Activated CD4-positive, alpha-beta T cell treated with anti-CD3 and anti-CD28 coated beads, Interleukin-2, amount 10 ng/mL, durations not matched to agents 24 days and 14 days (primary cell): ENCODE results near the gene RIPOR2. TPM values are rescaled to one million over a fixed set of nuclear protein-coding genes. Genes with fewer than 3 reads are reported as not detected.

ENCODE experiments used
- DNase-seq: peaks from one replicate; pipeline ENCODE4 v3.0.0; 2022
- H3K27ac Mint-ChIP-seq: one replicate; pipeline ENCODE4 v1.8.0; 2022; ENCODE audit warnings: mild to moderate bottlenecking, mixed read lengths
- H3K27me3 Mint-ChIP-seq: one replicate; pipeline ENCODE4 v1.8.0; 2022; ENCODE audit warnings: mixed read lengths
- H3K36me3 Mint-ChIP-seq: one replicate; pipeline ENCODE4 v1.8.0; 2022; ENCODE audit warnings: low read depth, mild to moderate bottlenecking, mixed read lengths
- H3K4me1 Mint-ChIP-seq: one replicate; pipeline ENCODE4 v1.8.0; 2021; ENCODE audit warnings: mixed read lengths
- H3K4me3 Mint-ChIP-seq: one replicate; pipeline ENCODE4 v1.8.0; 2022; ENCODE audit warnings: mild to moderate bottlenecking, moderate library complexity, mixed read lengths
- H3K9me3 Mint-ChIP-seq: one replicate; pipeline ENCODE4 v1.8.0; 2021; ENCODE audit warnings: mixed read lengths
- intact Hi-C: fragments of 100-400 bp; cut with micrococcal nuclease; formaldehyde crosslinking; loops from one replicate; pipeline ENCODE4 v1.15.1; 2023
- total RNA-seq: library from RNA; stranded (reverse); gene quantifications from 2 replicates; pipeline ENCODE4 v1.2.3, GENCODE V29; 2022

RIPOR2 gene
- total RNA-seq, 1 donor from 2014 or later = 25.3 TPM

DNA sequence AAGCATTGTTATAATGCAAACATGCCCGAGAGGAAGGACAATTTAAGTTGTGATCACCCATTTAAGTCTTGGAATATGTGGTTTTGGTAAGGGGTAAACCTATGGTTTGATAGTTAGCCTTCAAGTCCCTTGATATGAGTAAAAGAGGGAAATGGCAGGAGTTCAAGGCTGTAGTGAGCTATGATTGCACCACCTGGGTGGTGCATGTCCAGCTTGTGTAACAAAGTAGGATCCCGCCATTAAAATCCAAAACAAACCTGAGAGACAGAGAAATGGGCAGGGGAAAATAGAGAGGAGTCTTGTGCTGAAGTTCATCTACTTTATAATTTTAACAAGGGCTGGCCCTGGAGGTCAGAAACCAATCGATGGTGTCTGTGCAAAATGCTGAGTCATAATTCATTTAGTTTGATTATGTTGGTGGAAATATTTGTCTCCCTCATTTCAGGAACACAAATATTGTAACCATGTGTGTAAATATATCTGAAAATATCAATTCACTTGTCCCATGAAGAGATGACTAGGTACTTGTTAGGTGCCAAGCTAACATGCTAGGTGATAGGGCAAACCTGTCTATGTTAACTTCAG is 113.8 kb downstream of the RIPOR2 start:
- H3K4me3 Mint-ChIP-seq = no peak overlapping the region
- intact Hi-C loops = no loop called here
- H3K9me3 Mint-ChIP-seq = no peaks in the 10 kb centered on the region
- peak overlapping the region; percentile 9 for H3K27ac Mint-ChIP-seq
- no peak for DNase-seq
- H3K36me3 Mint-ChIP-seq = peaks cover 56% of the 10 kb centered on the region
- H3K27me3 Mint-ChIP-seq = no peaks in the 10 kb centered on the region
- peaks cover 1% of the 10 kb centered on the region for H3K4me1 Mint-ChIP-seq

DNA sequence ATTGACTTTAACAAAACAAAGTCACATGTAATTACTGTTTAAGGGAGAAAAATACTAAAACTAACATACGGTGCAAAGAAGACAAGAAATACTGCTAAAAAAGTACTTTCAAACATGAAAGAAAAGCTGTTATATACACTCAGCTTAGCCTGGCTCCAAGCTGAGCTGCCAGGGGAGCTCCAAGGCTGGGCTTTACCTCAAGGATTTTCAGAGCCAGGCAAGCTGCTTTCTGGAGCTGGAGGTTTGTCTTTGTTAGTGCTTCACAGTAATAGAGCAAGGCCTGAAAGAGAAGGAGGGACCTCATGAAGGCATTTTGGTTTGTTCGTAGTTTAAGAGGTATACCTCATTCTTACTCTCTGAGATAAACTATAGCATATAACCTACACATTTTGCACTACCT is 117.4 kb downstream of the RIPOR2 start:
- no peak for DNase-seq
- Mint-ChIP-seq H3K36me3 (peaks cover 33% of the 10 kb centered on the region), H3K27ac (no peak overlapping the region), H3K4me1 (peaks cover 1% of the 10 kb centered on the region), H3K27me3 (no peaks in the 10 kb centered on the region), H3K4me3 (no peak overlapping the region), H3K9me3 (no peaks in the 10 kb centered on the region)
- intact Hi-C loops = no loop called here

DNA sequence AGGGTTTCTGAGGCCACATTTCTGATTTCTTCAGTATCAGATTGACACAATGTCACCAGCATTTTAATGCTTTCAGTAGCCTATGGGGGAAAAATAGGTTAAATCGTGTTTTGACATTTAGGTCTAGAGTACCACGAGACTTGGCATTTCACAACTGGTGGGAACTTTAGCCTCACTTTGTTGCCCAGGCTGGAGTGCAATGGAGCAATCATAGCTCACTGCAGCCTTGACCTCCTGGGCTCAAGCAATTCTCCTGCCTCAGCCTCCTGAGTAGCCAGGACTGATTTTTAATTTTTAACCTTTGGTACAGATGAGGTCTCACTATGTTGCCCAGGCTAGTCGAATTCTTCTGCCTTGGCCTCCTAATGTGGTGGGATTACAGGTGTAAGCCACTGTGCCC is 126.0 kb downstream of the RIPOR2 start:
- Mint-ChIP-seq H3K4me3 (no peak overlapping the region), H3K4me1 (no peaks in the 10 kb centered on the region), H3K27ac (no peak overlapping the region), H3K9me3 (no peaks in the 10 kb centered on the region), H3K27me3 (no peaks in the 10 kb centered on the region), H3K36me3 (peaks cover 30% of the 10 kb centered on the region)
- intact Hi-C loops = no loop called here
- no peak for DNase-seq

DNA sequence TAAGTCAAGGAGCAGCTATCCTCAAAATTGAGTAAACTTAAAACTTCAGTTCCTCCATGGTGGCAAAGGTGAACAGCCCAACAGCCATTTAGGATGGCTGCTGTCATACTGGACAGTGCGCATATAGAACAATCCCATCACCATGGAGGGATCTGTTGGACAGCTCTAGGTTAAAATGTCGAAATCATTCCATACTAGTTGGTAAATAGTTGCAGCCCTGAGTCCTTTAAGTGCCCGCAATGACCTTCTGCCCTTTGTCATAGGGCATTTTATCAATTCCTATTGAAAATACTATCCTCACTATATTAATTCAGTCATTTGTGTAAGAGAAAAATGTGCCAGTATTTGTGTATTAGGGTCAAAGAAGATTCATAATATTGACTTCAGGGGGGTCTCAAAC is 128.2 kb downstream of the RIPOR2 start:
- Mint-ChIP-seq H3K27ac (no peak overlapping the region), H3K36me3 (peaks cover 37% of the 10 kb centered on the region), H3K27me3 (no peaks in the 10 kb centered on the region), H3K9me3 (no peaks in the 10 kb centered on the region), H3K4me1 (no peaks in the 10 kb centered on the region), H3K4me3 (no peak overlapping the region)
- no peak for DNase-seq
- intact Hi-C loops = no loop called here

DNA sequence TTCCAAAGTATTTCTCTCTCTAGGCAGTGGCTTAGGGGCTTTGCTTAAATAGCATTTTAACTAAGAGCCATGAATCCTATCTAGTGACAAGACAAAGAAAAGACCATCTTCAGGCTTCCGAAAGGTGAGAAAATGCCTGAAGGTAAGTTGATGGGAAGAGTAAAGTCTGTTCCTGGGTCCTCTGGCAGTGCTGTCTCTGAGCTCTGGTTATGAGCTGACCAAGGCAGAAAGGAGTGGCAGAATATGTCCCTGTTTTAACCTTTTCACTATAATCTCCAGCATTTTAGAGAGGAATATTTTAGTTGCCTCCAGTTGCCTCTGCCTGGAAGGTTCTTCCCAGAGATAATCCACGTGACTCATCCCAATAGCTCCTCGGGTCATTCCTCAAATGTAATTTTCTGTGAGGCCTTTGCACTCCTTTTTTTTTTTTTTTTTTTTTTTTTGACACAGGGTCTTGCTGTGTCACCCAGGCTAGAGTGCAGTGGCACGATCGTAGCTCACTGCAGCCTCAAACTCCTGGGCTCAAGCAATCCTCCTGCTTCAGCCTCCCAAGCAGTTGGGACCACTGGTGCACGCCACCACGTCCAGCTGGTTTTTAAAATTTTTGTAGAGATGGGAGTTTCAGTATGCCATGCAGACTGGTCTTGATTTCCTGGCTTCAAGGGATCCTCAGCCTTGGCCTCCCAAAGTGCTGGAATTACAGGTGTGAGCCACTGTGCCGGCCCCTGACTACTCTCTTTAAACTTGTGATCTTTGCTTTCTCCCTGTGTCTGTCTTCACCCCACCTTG is 133.3 kb downstream of the RIPOR2 start:
- peak overlapping the region; percentile 55 for H3K27ac Mint-ChIP-seq
- DNase-seq = no peak
- no peak overlapping the region for H3K4me3 Mint-ChIP-seq
- peaks cover 35% of the 10 kb centered on the region for H3K36me3 Mint-ChIP-seq
- intact Hi-C loops = no loop called here
- no peaks in the 10 kb centered on the region for H3K27me3 Mint-ChIP-seq
- peaks cover 12% of the 10 kb centered on the region for H3K4me1 Mint-ChIP-seq
- no peaks in the 10 kb centered on the region for H3K9me3 Mint-ChIP-seq

DNA sequence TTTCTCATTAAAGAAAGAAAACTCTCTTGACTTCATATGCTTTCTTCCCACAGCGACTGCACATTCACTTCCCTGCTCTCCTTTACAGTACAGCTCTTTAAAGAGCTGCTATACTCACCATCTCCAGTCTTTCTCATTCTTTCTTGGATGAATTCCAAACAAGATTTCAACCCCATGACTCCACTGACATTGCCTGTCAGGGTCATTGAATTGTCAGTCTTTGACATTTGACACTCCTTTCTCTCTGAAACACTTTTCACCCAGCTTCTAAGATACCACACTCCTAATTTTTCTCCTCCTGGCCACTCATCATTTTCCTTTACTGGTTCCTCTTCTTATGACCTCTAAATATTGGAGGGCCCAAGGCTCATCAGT is 136.2 kb downstream of the RIPOR2 start:
- H3K9me3 Mint-ChIP-seq = no peaks in the 10 kb centered on the region
- no peaks in the 10 kb centered on the region for H3K27me3 Mint-ChIP-seq
- no peak for DNase-seq
- peaks cover 21% of the 10 kb centered on the region for H3K36me3 Mint-ChIP-seq
- H3K27ac Mint-ChIP-seq = peak overlapping the region; percentile 14
- H3K4me3 Mint-ChIP-seq = no peak overlapping the region
- intact Hi-C loops = no loop called here
- peaks cover 19% of the 10 kb centered on the region for H3K4me1 Mint-ChIP-seq

DNA sequence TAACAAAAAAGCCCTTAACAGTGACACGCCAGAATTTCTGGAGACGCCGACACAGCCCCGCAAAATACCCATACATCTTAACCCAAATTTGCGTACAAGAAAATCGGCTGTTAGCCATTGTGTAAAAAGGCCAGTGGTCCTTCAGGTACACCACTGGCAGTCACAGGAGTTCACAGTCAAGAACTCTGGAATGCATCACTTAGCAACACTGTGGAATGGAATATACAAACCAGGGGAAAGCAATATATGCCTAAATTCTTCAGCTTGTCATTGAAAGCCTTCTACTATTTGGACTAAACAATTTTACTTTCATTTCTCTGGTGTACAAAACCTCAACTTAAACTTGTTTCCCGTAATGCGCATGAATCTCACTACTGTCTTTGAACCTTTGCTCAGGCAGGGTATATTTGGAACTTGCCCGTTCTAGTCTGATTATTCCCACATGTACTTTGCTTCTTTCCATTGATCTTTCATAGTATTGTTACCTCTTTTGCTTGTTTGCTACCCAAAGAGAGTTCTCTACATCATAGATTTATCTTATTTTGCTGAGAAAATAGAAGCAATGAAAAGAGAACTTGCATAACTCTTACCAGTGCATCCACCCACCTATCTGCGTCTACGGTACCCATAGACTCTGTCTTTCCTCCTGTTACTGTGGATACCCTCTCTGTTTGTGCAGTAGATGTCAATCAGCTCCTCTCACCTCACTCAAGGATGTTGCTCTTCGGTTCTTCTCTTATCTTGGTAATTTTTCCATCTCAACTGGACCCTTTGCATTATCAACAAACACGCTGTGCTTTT is 136.8 kb downstream of the RIPOR2 start, which contains the start of gene ARMH2:
ARMH2 (minus strand) TSS at position 178 of the 801 bp plus-strand sequence; CDS start at position 118, 60 bp downstream.
- Mint-ChIP-seq H3K9me3 (no peaks in the 10 kb centered on the region), H3K4me1 (peaks cover 19% of the 10 kb centered on the region), H3K27ac (peak within 1 kb of the TSS; percentile 31), H3K4me3 (no peak within 1 kb of the TSS), H3K27me3 (no peaks in the 10 kb centered on the region), H3K36me3 (peaks cover 20% of the 10 kb centered on the region)
- intact Hi-C loops = no loop called here
- DNase-seq = no peak

DNA sequence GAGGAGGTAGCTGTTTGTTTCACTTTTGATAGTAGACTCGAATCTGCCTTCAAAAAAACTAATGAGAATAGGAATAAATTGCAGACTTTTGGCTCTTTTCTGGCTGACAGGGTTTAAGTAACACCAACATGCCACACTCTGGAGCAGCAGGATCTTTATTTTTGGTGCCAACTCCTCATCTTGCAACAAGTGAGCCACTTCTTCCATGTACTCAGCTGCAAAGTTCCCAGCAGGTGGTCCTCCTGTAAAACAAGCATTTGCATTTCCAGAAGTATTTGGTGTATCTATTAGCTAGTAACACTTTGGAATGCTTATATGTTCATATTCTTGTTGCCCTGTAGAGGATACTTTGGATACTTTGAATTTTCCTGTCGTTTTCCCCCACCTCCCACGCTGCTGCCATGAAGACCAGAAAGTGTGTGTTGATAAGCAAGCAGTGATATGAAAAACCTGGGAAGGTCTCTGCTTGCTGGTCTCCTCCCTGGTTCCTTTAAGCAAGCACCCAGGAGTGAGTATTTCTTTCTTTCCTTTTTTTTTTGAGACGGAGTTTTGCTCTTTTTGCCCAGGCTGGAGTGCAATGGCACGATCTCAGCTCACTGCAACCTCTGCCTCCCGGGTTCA is 138.1 kb downstream of the RIPOR2 start:
- Mint-ChIP-seq H3K27me3 (no peaks in the 10 kb centered on the region), H3K27ac (no peak overlapping the region), H3K4me1 (peaks cover 19% of the 10 kb centered on the region), H3K9me3 (no peaks in the 10 kb centered on the region), H3K4me3 (no peak overlapping the region), H3K36me3 (peaks cover 14% of the 10 kb centered on the region)
- DNase-seq = no peak
- intact Hi-C loops = no loop called here

DNA sequence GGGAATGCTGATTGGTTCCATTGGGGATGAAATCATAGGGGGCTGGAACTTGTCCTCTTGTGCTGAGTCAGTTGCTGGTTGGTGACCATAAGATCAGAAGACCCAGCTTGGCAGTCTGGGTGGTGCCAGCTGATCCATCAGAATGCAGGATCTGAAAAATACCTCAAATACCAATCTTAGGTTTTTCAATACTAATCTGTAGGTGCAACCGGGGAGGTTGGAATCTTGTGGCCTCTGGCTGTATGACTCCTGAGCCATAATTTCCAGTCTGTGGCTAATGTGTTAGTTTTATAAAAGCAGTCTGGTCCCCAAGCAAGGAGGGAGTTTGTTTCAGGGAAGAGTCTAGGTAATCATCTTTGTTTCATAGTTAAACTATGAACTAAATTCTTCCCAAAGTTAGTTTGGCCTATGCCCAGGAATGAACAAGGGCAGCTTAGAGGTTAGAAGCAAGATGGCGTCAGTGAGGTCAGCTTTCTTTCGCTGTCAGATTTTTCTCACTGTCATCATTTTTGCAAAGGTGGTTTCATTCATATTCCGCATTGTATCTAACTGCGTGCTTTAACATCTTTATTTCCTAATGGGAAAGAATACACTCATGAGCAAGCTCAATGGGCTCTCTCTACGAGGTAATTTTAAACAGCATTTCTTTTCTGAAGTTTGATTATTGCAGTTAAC is 139.0 kb downstream of the RIPOR2 start:
- no peak for DNase-seq
- Mint-ChIP-seq H3K27ac (peak overlapping the region; percentile 9), H3K4me3 (no peak overlapping the region), H3K4me1 (peaks cover 19% of the 10 kb centered on the region), H3K27me3 (no peaks in the 10 kb centered on the region), H3K36me3 (peaks cover 9% of the 10 kb centered on the region), H3K9me3 (no peaks in the 10 kb centered on the region)
- intact Hi-C loops = no loop called here

DNA sequence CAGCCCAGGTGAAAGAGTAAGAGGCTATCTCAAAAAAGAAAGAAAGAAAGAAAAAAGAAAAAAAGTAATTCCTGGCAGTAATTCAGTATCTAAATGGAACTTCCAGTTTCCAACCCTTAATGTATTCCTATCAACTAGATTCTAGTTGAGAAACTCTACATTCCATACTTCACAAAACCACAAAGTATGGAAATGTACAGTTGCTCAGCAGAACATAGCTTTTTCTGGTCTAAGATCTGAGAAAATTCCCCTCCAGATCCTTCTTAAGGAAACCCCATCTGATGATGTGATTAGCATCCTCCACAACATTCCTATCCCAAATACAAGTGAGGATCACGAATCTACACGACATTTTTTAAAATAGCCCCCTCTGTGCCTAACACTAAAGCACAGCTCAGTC is 140.7 kb downstream of the RIPOR2 start:
- no peaks in the 10 kb centered on the region for H3K9me3 Mint-ChIP-seq
- H3K4me1 Mint-ChIP-seq = peaks cover 19% of the 10 kb centered on the region
- intact Hi-C loops = no loop called here
- DNase-seq = no peak
- H3K36me3 Mint-ChIP-seq = peaks cover 4% of the 10 kb centered on the region
- H3K27me3 Mint-ChIP-seq = no peaks in the 10 kb centered on the region
- no peak overlapping the region for H3K4me3 Mint-ChIP-seq
- H3K27ac Mint-ChIP-seq = no peak overlapping the region

DNA sequence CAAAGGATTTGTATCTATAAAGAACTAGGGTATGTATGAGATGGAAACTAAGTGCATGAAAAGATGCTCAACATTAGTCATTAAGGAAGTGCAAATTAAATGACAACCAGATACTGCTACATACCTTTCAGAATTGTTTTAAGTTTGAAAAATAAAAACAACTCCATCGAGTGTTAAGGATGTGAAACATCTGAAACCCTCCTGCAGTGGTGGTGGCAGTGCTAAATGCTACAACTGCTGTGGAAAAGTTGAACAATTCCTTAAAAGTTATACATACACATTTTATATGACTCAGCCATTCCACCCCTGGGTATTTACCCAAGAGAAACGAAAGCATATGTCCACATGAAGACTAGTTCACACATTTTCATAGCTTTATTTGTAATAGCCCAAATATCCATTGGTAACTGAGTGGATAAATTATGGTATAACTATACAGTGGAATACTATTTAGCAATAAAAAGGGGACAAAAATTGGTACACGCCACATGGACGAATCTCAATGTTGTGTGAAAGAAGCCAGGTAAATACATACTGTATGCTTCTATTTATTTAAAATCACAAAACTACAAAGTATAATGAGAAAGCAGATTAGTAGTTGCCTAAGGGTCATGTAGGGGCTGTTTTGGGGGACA is 147.6 kb downstream of the RIPOR2 start:
- no peak for DNase-seq
- Mint-ChIP-seq H3K27me3 (no peaks in the 10 kb centered on the region), H3K9me3 (peaks cover 3% of the 10 kb centered on the region), H3K4me3 (no peak overlapping the region), H3K36me3 (peaks cover 46% of the 10 kb centered on the region), H3K27ac (peak overlapping the region; percentile 88), H3K4me1 (peaks cover 12% of the 10 kb centered on the region)
- intact Hi-C loops = loop anchor here (1.0 kb wide), 1 partner anchor 13 kb away; no protein-coding TSS in a partner anchor

DNA sequence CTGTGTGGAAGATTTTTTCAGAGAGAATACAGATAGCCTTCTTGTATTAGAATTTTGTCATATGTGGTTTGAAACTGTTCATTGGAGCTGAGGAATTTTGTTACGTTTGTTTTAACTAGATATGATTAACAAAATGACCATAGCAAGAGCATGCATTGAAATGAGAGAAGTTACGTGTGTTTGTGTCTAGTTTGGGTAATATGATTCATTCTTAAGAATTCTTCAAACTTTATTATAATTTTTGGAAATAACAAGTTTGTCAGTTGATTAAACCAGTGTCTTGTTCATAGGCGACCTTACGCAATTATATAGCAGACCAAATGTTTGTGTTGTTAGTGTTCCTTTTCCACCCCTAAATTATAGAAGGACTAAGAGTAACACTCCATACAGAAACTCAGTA is 155.6 kb downstream of the RIPOR2 start:
- Mint-ChIP-seq H3K27me3 (no peaks in the 10 kb centered on the region), H3K36me3 (peaks cover 59% of the 10 kb centered on the region), H3K9me3 (no peaks in the 10 kb centered on the region), H3K4me1 (peaks cover 41% of the 10 kb centered on the region), H3K27ac (no peak overlapping the region), H3K4me3 (no peak overlapping the region)
- no peak for DNase-seq
- intact Hi-C loops = no loop called here
